Neural cell (in vitro differentiated cells): ENCODE results near the gene ENOX1. TPM values are rescaled to one million over a fixed set of nuclear protein-coding genes. Genes with fewer than 3 reads are reported as not detected.

Source experiments
- H2AFZ ChIP-seq: fragments of 200-600, 300-800 bp; sonication (generic), shearing (Covaris generic); 2 replicates; pipeline ENCODE4 v1.6.0; 2014; ENCODE audit warnings: low read depth, mild to moderate bottlenecking, antibody characterized with exemption, low read length, moderate library complexity
- H3F3A ChIP-seq: fragments of 200-600 bp; shearing (Covaris generic); 2 replicates; pipeline ENCODE4 v1.6.1; 2016; ENCODE audit warnings: mild to moderate bottlenecking, moderate library complexity, mixed read lengths, antibody characterized with exemption, low read length; ENCODE audit not compliant: insufficient read depth, poor library complexity, severe bottlenecking
- H3K27ac ChIP-seq: fragments of 200-600, 300-800 bp; sonication (generic), shearing (Covaris generic); 2 replicates; pipeline ENCODE4 v1.5.1; 2014; ENCODE audit warnings: mild to moderate bottlenecking, low read length, moderate library complexity
- H3K27me3 ChIP-seq: fragments of 300-800, 200-600 bp; sonication (generic), shearing (Covaris generic); 2 replicates; pipeline ENCODE4 v1.6.0; 2014; ENCODE audit warnings: mild to moderate bottlenecking, low read depth, low read length, moderate library complexity; ENCODE audit not compliant: insufficient read depth
- H3K36me3 ChIP-seq: fragments of 300-800, 200-600 bp; sonication (generic), shearing (Covaris generic); 2 replicates; pipeline ENCODE4 v1.5.1; 2014; ENCODE audit warnings: mild to moderate bottlenecking, antibody characterized with exemption, low read length, moderate library complexity; ENCODE audit not compliant: insufficient read depth
- H3K4me2 ChIP-seq: fragments of 300-800, 200-600 bp; sonication (generic), shearing (Covaris generic); 2 replicates; pipeline ENCODE4 v1.6.0; 2014; ENCODE audit warnings: mild to moderate bottlenecking, low read length
- H3K4me3 ChIP-seq: fragments of 300-800, 200-600 bp; sonication (generic), shearing (Covaris generic); 2 replicates; pipeline ENCODE4 v1.5.1; 2014; ENCODE audit warnings: mild to moderate bottlenecking, low read length, moderate library complexity
- H3K79me2 ChIP-seq: fragments of 200-600 bp; shearing (Covaris generic); replicated peaks from 2 replicates; pipeline ENCODE4 v1.6.0; 2014; ENCODE audit warnings: mild to moderate bottlenecking, low read length, moderate library complexity; ENCODE audit not compliant: insufficient read depth
- H3K9ac ChIP-seq: fragments of 300-800, 200-600 bp; sonication (generic), shearing (Covaris generic); 2 replicates; pipeline ENCODE4 v1.6.1; 2016; ENCODE audit warnings: mild to moderate bottlenecking, low read length, mixed read lengths
- H3K9me2 ChIP-seq: fragments of 200-600 bp; shearing (Covaris generic); 2 replicates; pipeline ENCODE4 v1.6.1; 2016; ENCODE audit warnings: mild to moderate bottlenecking, low read length, mixed read lengths; ENCODE audit not compliant: insufficient read depth
- H3K9me3 ChIP-seq: fragments of 200-600, 300-800 bp; sonication (generic), shearing (Covaris generic); 2 replicates; pipeline ENCODE4 v1.6.1; 2016; ENCODE audit warnings: mild to moderate bottlenecking, mixed run types, low read length, moderate library complexity, mixed read lengths
- H4K20me1 ChIP-seq: fragments of 200-600 bp; shearing (Covaris generic); 2 replicates; pipeline ENCODE4 v1.6.1; 2016; ENCODE audit warnings: mild to moderate bottlenecking, mixed run types; ENCODE audit not compliant: insufficient read depth
- CTCF ChIP-seq: fragments of 450-650 bp; IDR thresholded peaks from 2 replicates; pipeline ENCODE4 v1.5.1; 2014; ENCODE audit warnings: antibody characterized with exemption, mild to moderate bottlenecking, moderate library complexity; ENCODE audit not compliant: poor library complexity, severe bottlenecking
- EP300 ChIP-seq: fragments of 450-650 bp; conservative IDR thresholded peaks from 2 replicates; pipeline ENCODE4 v1.6.1; 2014; ENCODE audit warnings: antibody characterized with exemption, mild to moderate bottlenecking, moderate library complexity; ENCODE audit not compliant: poor library complexity, severe bottlenecking
- EZH2 ChIP-seq: fragments of 200-600, 300-800 bp; shearing (Covaris generic), sonication (generic); IDR thresholded peaks from 2 replicates; pipeline ENCODE4 v1.6.1; 2014; ENCODE audit warnings: antibody characterized with exemption, low read length, borderline replicate concordance, mild to moderate bottlenecking; ENCODE audit not compliant: insufficient read depth, poor library complexity, severe bottlenecking
- MXI1 ChIP-seq: fragments of 450-650 bp; conservative IDR thresholded peaks from 2 replicates; pipeline ENCODE4 v1.6.1; 2014; ENCODE audit warnings: antibody characterized with exemption, mild to moderate bottlenecking; ENCODE audit not compliant: poor library complexity, severe bottlenecking
- POLR2AphosphoS5 ChIP-seq: IDR thresholded peaks from 2 replicates; pipeline ENCODE4 v1.6.1; 2012
- RAD21 ChIP-seq: fragments of 450-650 bp; conservative IDR thresholded peaks from 2 replicates; pipeline ENCODE4 v1.6.1; 2014; ENCODE audit warnings: antibody characterized with exemption, mild to moderate bottlenecking, moderate library complexity
- REST ChIP-seq: IDR thresholded peaks from 2 replicates; pipeline ENCODE4 v1.6.1; 2012; ENCODE audit warnings: borderline replicate concordance
- SMC3 ChIP-seq: fragments of 450-650 bp; conservative IDR thresholded peaks from 2 replicates; pipeline ENCODE4 v1.6.1; 2014; ENCODE audit warnings: antibody characterized with exemption, mild to moderate bottlenecking, moderate library complexity; ENCODE audit not compliant: poor library complexity
- TAF1 ChIP-seq: IDR thresholded peaks from 2 replicates; pipeline ENCODE4 v1.6.1; 2012; ENCODE audit warnings: low read depth
- polyA plus RNA-seq: library from polyadenylated mRNA; depleted of rRNA; stranded (reverse); fragments of >200 nt; gene quantifications from 2 replicates; pipeline ENCODE4 v1.2.3, GENCODE V29; 2014

The ENOX1 gene
- polyA plus RNA-seq, 1 donor from 2014 or later, result 42.6 TPM

GRCh38 chr13:43309311-43309710 is 477.5 kb downstream of the ENOX1 start:
- H3F3A ChIP-seq, result no peaks in the 10 kb centered on the region
- H4K20me1 ChIP-seq, result no peaks in the 10 kb centered on the region
- H3K27me3 ChIP-seq, result no peaks in the 10 kb centered on the region
- no peaks in the 10 kb centered on the region for H3K79me2 ChIP-seq
- no peaks in the 10 kb centered on the region for H3K9me3 ChIP-seq
- no peak overlapping the region for H3K27ac ChIP-seq
- H2AFZ ChIP-seq, result no peak overlapping the region
- H3K4me2 ChIP-seq, result no peak overlapping the region
- no peak overlapping the region for H3K4me3 ChIP-seq
- H3K9me2 ChIP-seq, result no peaks in the 10 kb centered on the region
- H3K36me3 ChIP-seq, result no peaks in the 10 kb centered on the region
- TF ChIP-seq EZH2 (no peak), RAD21 (no peak), REST (no peak), CTCF (no peak), TAF1 (no peak), SMC3 (no peak), POLR2AphosphoS5 (no peak), MXI1 (no peak), EP300 (no peak)
- H3K9ac ChIP-seq, result no peak overlapping the region

GRCh38 chr13:43307921-43308433 is 478.8 kb downstream of the ENOX1 start:
- H3K79me2 ChIP-seq, result no peaks in the 10 kb centered on the region
- no peak overlapping the region for H3K27ac ChIP-seq
- no peak overlapping the region for H3K4me3 ChIP-seq
- no peaks in the 10 kb centered on the region for H3K27me3 ChIP-seq
- no peak overlapping the region for H3K9ac ChIP-seq
- no peaks in the 10 kb centered on the region for H3F3A ChIP-seq
- no peaks in the 10 kb centered on the region for H4K20me1 ChIP-seq
- TF ChIP-seq EP300 (no peak), REST (no peak), SMC3 (no peak), POLR2AphosphoS5 (no peak), EZH2 (no peak), CTCF (no peak), RAD21 (no peak), TAF1 (no peak), MXI1 (no peak)
- H3K9me3 ChIP-seq, result no peaks in the 10 kb centered on the region
- no peak overlapping the region for H2AFZ ChIP-seq
- no peak overlapping the region for H3K4me2 ChIP-seq
- H3K36me3 ChIP-seq, result no peaks in the 10 kb centered on the region
- no peaks in the 10 kb centered on the region for H3K9me2 ChIP-seq
